Measurements from ENCODE around the gene TIMMDC1.

The TIMMDC1 gene

DNA sequence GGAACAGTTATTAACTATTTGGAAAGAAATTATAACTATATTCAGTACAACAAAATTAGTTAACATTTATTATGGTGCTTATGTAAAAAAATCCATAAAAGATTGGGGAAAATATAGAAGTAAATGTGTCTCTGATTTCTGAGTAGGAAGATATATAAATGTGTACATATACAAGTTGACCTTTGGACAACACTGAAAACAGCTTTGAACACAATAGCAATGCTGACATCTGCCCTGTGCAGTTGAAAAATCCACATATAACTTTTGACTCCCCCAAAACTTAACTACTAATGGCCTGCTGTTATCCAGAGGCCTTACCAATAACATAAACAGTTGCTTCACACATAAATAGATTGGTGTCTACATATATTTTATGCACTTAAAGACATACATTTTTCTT lies 12.3 kb downstream of the TIMMDC1 start:
- Histone ChIP-seq H3K9me3 (ENCODE audit: control insufficient read depth, insufficient read depth, low read length) (no peaks in the 10 kb centered on the region), H3K4me1 (ENCODE audit: control insufficient read depth, insufficient read depth, low read length) (no peaks in the 10 kb centered on the region), H3K4me3 (ENCODE audit: low read depth, low read length) (no peak overlapping the region), H3K27ac (ENCODE audit: low read depth, low read length) (no peak overlapping the region), H3K27me3 (ENCODE audit: control insufficient read depth, insufficient read depth, low read length) (no peaks in the 10 kb centered on the region), H3K36me3 (ENCODE audit: control insufficient read depth, insufficient read depth, low read length) (peaks cover 82% of the 10 kb centered on the region), H3K9ac (ENCODE audit: low read depth, low read length) (no peak overlapping the region)

DNA sequence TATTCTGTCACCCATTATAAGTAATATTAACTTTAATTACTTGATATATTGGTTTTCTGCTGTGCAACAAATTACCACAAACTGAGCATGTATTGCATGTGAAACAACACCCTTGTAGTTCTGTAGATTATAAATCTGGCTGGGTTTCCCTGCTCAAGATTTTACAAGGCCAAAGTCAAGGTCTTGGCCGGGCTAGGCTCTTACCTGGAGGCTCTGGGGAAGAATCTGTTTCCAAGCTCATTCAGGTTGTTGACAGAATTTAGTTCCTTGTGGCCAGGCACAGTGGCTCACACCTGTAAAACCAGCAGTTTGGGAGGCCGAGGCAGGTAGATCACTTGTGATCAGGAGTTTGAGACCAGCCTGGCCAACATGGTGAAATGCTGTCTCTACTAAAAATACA lies 16.3 kb downstream of the TIMMDC1 start:
- H3K27ac ChIP-seq (ENCODE audit: low read depth, low read length): no peak overlapping the region
- peaks cover 85% of the 10 kb centered on the region for H3K36me3 ChIP-seq (ENCODE audit: control insufficient read depth, insufficient read depth, low read length)
- no peaks in the 10 kb centered on the region for H3K9me3 ChIP-seq (ENCODE audit: control insufficient read depth, insufficient read depth, low read length)
- H3K4me1 ChIP-seq (ENCODE audit: control insufficient read depth, insufficient read depth, low read length): no peaks in the 10 kb centered on the region
- no peak overlapping the region for H3K4me3 ChIP-seq (ENCODE audit: low read depth, low read length)
- no peak overlapping the region for H3K9ac ChIP-seq (ENCODE audit: low read depth, low read length)
- H3K27me3 ChIP-seq (ENCODE audit: control insufficient read depth, insufficient read depth, low read length): no peaks in the 10 kb centered on the region

DNA sequence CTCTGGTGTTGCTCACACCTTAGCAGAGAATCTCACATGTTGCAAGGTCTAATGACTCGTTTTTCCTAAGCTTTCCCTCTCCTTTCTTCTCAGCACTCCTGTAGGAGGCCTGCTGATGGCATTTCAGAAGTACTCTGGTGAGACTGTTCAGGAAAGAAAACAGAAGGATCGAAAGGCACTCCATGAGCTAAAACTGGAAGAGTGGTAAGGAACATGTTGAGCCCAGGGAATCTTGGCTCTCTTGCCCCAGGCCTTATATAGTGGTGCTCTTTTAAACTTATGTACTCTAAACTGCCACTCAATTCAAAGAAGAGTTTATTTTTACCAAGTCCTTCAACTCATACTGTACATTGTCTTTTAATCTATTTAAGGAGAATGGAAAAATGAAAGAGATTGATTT lies 18.8 kb downstream of the TIMMDC1 start:
- H3K9me3 ChIP-seq (ENCODE audit: control insufficient read depth, insufficient read depth, low read length): 0 out of 2 replicates have a peak, but pooled peaks cover 4% of the 10 kb centered on the region
- H3K27ac ChIP-seq (ENCODE audit: low read depth, low read length): no peak overlapping the region
- no peak overlapping the region for H3K4me3 ChIP-seq (ENCODE audit: low read depth, low read length)
- peaks cover 94% of the 10 kb centered on the region for H3K36me3 ChIP-seq (ENCODE audit: control insufficient read depth, insufficient read depth, low read length)
- H3K9ac ChIP-seq (ENCODE audit: low read depth, low read length): no peak overlapping the region
- no peaks in the 10 kb centered on the region for H3K4me1 ChIP-seq (ENCODE audit: control insufficient read depth, insufficient read depth, low read length)
- H3K27me3 ChIP-seq (ENCODE audit: control insufficient read depth, insufficient read depth, low read length): no peaks in the 10 kb centered on the region

DNA sequence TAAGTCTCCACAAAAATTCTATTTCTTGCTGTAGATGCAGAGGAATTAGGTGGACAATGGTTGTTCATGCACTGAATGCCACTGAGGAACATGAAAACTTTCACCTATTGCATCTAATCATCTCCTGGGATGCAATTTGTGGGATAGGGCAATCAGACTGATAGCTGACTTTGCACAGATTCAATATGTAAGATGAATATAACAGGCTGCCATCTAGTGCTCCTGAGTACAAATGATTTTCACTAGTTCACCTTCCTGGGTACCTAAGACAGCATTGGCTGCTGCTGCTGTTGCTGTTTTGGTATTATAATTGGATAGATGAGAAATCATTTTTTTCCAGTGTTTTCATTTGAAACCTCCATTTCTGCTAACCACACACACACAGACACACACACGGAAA lies 19.7 kb downstream of the TIMMDC1 start:
- no peak overlapping the region for H3K9ac ChIP-seq (ENCODE audit: low read depth, low read length)
- H3K4me1 ChIP-seq (ENCODE audit: control insufficient read depth, insufficient read depth, low read length): no peaks in the 10 kb centered on the region
- 0 out of 2 replicates have a peak, but pooled peaks cover 4% of the 10 kb centered on the region for H3K9me3 ChIP-seq (ENCODE audit: control insufficient read depth, insufficient read depth, low read length)
- no peak overlapping the region for H3K4me3 ChIP-seq (ENCODE audit: low read depth, low read length)
- no peak overlapping the region for H3K27ac ChIP-seq (ENCODE audit: low read depth, low read length)
- H3K27me3 ChIP-seq (ENCODE audit: control insufficient read depth, insufficient read depth, low read length): no peaks in the 10 kb centered on the region
- H3K36me3 ChIP-seq (ENCODE audit: control insufficient read depth, insufficient read depth, low read length): peaks cover 98% of the 10 kb centered on the region

DNA sequence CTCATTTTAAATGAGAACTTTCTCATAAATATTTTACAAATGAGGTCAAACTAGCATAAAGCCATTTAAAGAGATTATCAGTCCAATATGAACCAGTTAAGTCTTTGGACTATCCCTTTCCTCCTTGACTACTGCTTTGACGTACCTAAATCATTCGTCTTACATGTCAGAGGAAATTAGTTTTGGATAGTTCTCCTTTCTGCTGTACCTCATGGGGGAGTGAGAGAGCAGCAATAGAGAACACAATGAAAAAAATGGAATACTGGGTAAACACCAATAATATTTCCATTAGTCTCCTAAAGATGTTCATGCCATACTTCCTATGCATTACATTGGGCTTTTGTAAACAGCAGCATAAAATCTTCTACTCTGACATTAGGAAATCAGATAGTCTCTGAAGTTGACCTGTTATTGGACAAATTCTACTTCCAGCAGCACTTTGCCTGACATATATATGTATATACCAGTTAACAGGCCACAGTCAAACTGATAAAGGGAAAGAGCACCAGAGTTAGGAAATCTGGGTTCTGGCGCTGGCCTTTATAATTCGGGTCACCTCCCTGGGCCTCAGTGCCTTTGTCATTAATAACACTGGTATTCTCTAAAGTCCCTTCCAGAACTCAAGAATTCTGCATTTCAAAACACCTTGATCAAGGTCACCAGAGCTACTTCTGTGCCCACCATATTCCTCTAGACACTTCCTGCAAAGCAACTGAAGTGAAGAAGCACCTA lies 26.8 kb downstream of the TIMMDC1 start:
- Histone ChIP-seq H3K36me3 (ENCODE audit: control insufficient read depth, insufficient read depth, low read length) (peaks cover 47% of the 10 kb centered on the region), H3K27me3 (ENCODE audit: control insufficient read depth, insufficient read depth, low read length) (no peaks in the 10 kb centered on the region), H3K4me3 (ENCODE audit: low read depth, low read length) (peak overlapping the region; percentile 28; the same call in 1 of the 2 replicates), H3K9ac (ENCODE audit: low read depth, low read length) (no peak overlapping the region), H3K4me1 (ENCODE audit: control insufficient read depth, insufficient read depth, low read length) (peaks cover 14% of the 10 kb centered on the region), H3K9me3 (ENCODE audit: control insufficient read depth, insufficient read depth, low read length) (0 out of 2 replicates have a peak, but pooled peaks cover 4% of the 10 kb centered on the region), H3K27ac (ENCODE audit: low read depth, low read length) (peak overlapping the region; percentile 67)

DNA sequence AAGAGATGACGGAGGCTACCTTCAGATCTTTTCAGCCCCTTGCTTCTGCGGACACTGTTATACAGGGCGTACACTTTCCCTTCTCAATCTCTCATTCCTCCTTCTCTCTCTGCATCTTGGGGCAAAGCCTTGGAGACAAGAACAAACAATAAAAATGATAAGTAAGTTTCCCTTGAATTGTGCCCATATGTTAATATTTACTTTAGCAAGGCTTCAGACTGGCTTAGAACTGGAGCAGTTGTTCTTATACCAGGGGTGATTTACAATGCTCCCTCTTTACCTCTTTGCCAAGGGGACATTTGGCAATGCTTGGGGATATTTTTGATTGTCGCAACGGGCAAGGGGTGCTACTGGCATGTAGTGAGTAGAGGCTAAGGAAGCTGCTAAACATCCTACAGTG lies 29.4 kb downstream of the TIMMDC1 start:
- Histone ChIP-seq H3K36me3 (ENCODE audit: control insufficient read depth, insufficient read depth, low read length) (peaks cover 21% of the 10 kb centered on the region), H3K27me3 (ENCODE audit: control insufficient read depth, insufficient read depth, low read length) (no peaks in the 10 kb centered on the region), H3K9ac (ENCODE audit: low read depth, low read length) (no peak overlapping the region), H3K27ac (ENCODE audit: low read depth, low read length) (no peak overlapping the region), H3K4me3 (ENCODE audit: low read depth, low read length) (no peak overlapping the region), H3K9me3 (ENCODE audit: control insufficient read depth, insufficient read depth, low read length) (no peaks in the 10 kb centered on the region), H3K4me1 (ENCODE audit: control insufficient read depth, insufficient read depth, low read length) (peaks cover 14% of the 10 kb centered on the region)

GRCh38 chr3:119529883-119530282 lies 31.5 kb downstream of the TIMMDC1 start:
- no peaks in the 10 kb centered on the region for H3K9me3 ChIP-seq (ENCODE audit: control insufficient read depth, insufficient read depth, low read length)
- H3K27ac ChIP-seq (ENCODE audit: low read depth, low read length): no peak overlapping the region
- peaks cover 7% of the 10 kb centered on the region for H3K4me1 ChIP-seq (ENCODE audit: control insufficient read depth, insufficient read depth, low read length)
- no peak overlapping the region for H3K9ac ChIP-seq (ENCODE audit: low read depth, low read length)
- H3K4me3 ChIP-seq (ENCODE audit: low read depth, low read length): no peak overlapping the region
- H3K36me3 ChIP-seq (ENCODE audit: control insufficient read depth, insufficient read depth, low read length): no peaks in the 10 kb centered on the region
- H3K27me3 ChIP-seq (ENCODE audit: control insufficient read depth, insufficient read depth, low read length): no peaks in the 10 kb centered on the region

DNA sequence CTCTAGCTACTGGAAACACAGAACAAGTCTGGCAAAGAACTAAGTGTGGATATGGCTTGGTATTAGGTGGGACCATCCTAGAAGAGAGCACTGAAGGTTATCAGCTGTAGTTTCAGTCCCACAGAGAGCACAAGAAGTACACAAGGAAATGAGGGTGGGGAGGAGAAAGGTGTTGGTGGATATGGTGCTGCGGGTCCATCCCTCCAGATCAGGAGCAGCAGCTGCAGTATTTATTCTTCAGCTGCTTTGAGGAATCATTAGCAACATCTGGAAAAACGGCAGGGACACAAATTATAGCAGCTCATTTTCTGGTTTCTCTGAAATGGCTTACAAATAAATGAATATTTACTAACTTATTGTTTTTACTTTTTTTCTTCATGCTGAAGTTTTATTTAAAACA lies 32.1 kb downstream of the TIMMDC1 start:
- Histone ChIP-seq H3K27me3 (ENCODE audit: control insufficient read depth, insufficient read depth, low read length) (no peaks in the 10 kb centered on the region), H3K4me1 (ENCODE audit: control insufficient read depth, insufficient read depth, low read length) (peaks cover 1% of the 10 kb centered on the region), H3K9me3 (ENCODE audit: control insufficient read depth, insufficient read depth, low read length) (no peaks in the 10 kb centered on the region), H3K27ac (ENCODE audit: low read depth, low read length) (no peak overlapping the region), H3K9ac (ENCODE audit: low read depth, low read length) (no peak overlapping the region), H3K4me3 (ENCODE audit: low read depth, low read length) (no peak overlapping the region), H3K36me3 (ENCODE audit: control insufficient read depth, insufficient read depth, low read length) (no peaks in the 10 kb centered on the region)

- Histone ChIP-seq H3K36me3 (ENCODE audit: control insufficient read depth, insufficient read depth, low read length) (no peaks in the 10 kb centered on the region), H3K27ac (ENCODE audit: low read depth, low read length) (no peak overlapping the region)
These were observed 32.8 kb downstream of the TIMMDC1 start for GRCh38 chr3:119531151-119531550.

GRCh38 chr3:119534296-119534695 lies 35.9 kb downstream of the TIMMDC1 start:
- Histone ChIP-seq H3K4me1 (ENCODE audit: control insufficient read depth, insufficient read depth, low read length) (no peaks in the 10 kb centered on the region), H3K27me3 (ENCODE audit: control insufficient read depth, insufficient read depth, low read length) (no peaks in the 10 kb centered on the region), H3K9ac (ENCODE audit: low read depth, low read length) (no peak overlapping the region), H3K27ac (ENCODE audit: low read depth, low read length) (no peak overlapping the region), H3K4me3 (ENCODE audit: low read depth, low read length) (no peak overlapping the region), H3K9me3 (ENCODE audit: control insufficient read depth, insufficient read depth, low read length) (no peaks in the 10 kb centered on the region), H3K36me3 (ENCODE audit: control insufficient read depth, insufficient read depth, low read length) (no peaks in the 10 kb centered on the region)

More at GRCh38 chr3:119531151-119531550, 32.8 kb downstream of the TIMMDC1 start:
- no peak overlapping the region for H3K9ac ChIP-seq (ENCODE audit: low read depth, low read length)
- no peak overlapping the region for H3K4me3 ChIP-seq (ENCODE audit: low read depth, low read length)
- no peaks in the 10 kb centered on the region for H3K9me3 ChIP-seq (ENCODE audit: control insufficient read depth, insufficient read depth, low read length)
- H3K27me3 ChIP-seq (ENCODE audit: control insufficient read depth, insufficient read depth, low read length): no peaks in the 10 kb centered on the region
- no peaks in the 10 kb centered on the region for H3K4me1 ChIP-seq (ENCODE audit: control insufficient read depth, insufficient read depth, low read length)

DNA sequence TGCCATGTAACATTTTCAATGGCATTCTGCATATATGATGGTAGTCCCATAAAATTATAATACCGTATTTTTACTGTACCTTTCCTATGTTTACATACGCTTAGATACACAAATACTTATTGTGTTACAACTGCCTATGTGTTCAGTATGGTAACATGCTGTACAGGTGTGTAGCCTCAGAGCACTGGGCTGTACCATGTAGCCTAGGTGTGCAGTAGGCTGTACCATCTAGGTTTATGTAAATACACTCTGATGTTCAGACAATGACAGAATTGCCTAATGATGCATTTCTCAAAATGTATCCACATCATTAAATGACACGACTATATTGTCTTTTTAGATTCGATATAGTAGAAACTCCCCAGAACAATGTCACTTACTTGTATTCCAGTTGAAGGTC lies 38.4 kb downstream of the TIMMDC1 start:
- H3K9me3 ChIP-seq (ENCODE audit: control insufficient read depth, insufficient read depth, low read length): no peaks in the 10 kb centered on the region
- no peaks in the 10 kb centered on the region for H3K27me3 ChIP-seq (ENCODE audit: control insufficient read depth, insufficient read depth, low read length)
- H3K27ac ChIP-seq (ENCODE audit: low read depth, low read length): no peak overlapping the region
- no peak overlapping the region for H3K4me3 ChIP-seq (ENCODE audit: low read depth, low read length)
- no peak overlapping the region for H3K9ac ChIP-seq (ENCODE audit: low read depth, low read length)
- H3K4me1 ChIP-seq (ENCODE audit: control insufficient read depth, insufficient read depth, low read length): no peaks in the 10 kb centered on the region
- H3K36me3 ChIP-seq (ENCODE audit: control insufficient read depth, insufficient read depth, low read length): no peaks in the 10 kb centered on the region
